Skeletal muscle satellite cell (primary cell): ENCODE measurements around the gene HSPE1.

Experiments
- H3K27me3 ChIP-seq: 2 replicates; pipeline ENCODE4 v1.7.0; 2013; ENCODE audit warnings: low read length; ENCODE audit not compliant: control insufficient read depth, insufficient read depth
- H3K36me3 ChIP-seq: 2 replicates; pipeline ENCODE4 v1.7.0; 2013; ENCODE audit warnings: mild to moderate bottlenecking, control low read depth, low read length; ENCODE audit not compliant: insufficient read depth
- H3K4me1 ChIP-seq: 2 replicates; pipeline ENCODE4 v1.7.0; 2013; ENCODE audit warnings: low read length; ENCODE audit not compliant: control insufficient read depth, insufficient read depth
- H3K4me2 ChIP-seq: 2 replicates; pipeline ENCODE4 v1.7.0; 2013; ENCODE audit warnings: mild to moderate bottlenecking, low read length
- H3K4me3 ChIP-seq: 2 replicates; pipeline ENCODE4 v1.7.0; 2013; ENCODE audit warnings: low read length
- H3K9ac ChIP-seq: 2 replicates; pipeline ENCODE4 v1.7.0; 2013; ENCODE audit warnings: mild to moderate bottlenecking, low read depth, low read length, moderate library complexity
- H3K9me3 ChIP-seq: replicated peaks from 2 replicates; pipeline ENCODE4 v1.7.0; 2013; ENCODE audit warnings: mild to moderate bottlenecking, control low read depth, low read length

Gene HSPE1

DNA sequence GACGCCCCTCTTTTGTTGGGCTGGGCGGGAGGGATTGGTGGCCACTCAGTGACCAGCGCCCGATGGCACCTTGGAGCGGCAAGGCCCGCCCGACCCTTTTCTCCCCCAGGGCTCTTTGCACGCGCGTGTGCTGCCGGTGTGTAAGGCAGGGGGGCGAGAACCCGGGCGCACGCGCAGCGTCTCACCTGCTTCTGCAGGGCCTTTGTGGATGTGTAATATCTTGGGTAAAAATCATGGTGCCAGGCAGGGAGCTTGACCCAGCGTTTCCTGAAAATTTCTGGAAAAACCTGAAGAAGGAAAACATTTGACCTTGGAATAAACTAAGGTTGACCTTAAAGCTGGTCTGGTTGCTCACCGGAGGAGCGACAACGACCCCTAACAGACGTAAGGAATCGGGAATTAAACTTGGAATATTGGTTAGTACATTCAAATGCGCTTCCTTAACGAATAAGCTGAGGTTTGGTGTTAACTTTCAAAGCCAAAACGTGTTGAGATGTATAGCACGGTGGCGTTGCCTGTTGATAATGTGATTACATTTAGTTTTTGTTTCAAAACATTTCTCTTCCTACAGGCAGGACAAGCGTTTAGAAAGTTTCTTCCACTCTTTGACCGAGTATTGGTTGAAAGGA lies 438 bp downstream of the HSPE1 start:
- Histone ChIP-seq H3K9ac (peak overlapping the region; percentile 91), H3K9me3 (no peaks in the 10 kb centered on the region), H3K4me3 (peak overlapping the region; percentile 82), H3K27me3 (no peaks in the 10 kb centered on the region), H3K4me1 (peaks cover 25% of the 10 kb centered on the region), H3K36me3 (peaks cover 56% of the 10 kb centered on the region), H3K4me2 (peak overlapping the region; percentile 84)

DNA sequence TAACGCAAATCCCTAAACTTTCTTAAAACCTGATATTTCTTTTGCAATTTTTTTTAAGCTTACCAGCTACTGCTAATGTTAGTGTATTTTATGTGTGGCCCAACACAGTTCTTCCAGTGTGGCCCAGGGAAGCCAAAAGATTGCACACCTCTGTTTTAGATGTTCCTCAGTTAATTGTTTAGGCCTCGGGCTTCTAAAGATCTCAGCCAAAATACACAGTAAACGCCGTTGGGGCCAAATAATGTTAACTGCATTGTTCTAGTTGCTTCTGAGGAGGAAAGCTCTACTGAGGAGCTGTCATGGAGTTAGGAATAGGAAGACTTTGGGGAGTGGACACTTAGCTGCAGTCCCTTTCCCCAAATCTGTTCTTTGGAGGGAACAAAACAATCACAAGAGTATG lies 2.0 kb downstream of the HSPE1 start:
- peak overlapping the region; percentile 82 for H3K4me3 ChIP-seq
- peaks cover 21% of the 10 kb centered on the region for H3K4me1 ChIP-seq
- H3K36me3 ChIP-seq: peaks cover 40% of the 10 kb centered on the region
- H3K9ac ChIP-seq: peak overlapping the region; percentile 91
- peak overlapping the region; percentile 84 for H3K4me2 ChIP-seq
- no peaks in the 10 kb centered on the region for H3K27me3 ChIP-seq
- H3K9me3 ChIP-seq: no peaks in the 10 kb centered on the region

DNA sequence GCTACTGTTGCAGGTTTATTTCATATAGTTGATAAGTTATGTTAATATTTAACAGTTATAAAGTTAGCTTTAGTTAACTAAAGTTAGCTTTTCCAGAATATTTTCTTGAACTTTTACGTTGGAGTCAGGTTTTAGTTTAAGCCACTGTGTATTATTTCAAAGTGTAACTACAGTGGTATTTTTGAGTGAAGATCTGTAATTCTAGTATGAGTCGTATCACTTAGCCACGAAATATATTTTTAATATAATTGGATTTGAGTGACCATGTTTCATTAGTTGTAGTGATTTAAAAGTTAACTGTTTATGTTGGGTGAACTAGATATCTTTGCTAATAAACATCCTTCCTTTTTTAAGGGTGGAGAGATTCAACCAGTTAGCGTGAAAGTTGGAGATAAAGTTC lies 2.5 kb downstream of the HSPE1 start:
- H3K36me3 ChIP-seq: peaks cover 35% of the 10 kb centered on the region
- H3K4me2 ChIP-seq: peak overlapping the region; percentile 84
- H3K9me3 ChIP-seq: no peaks in the 10 kb centered on the region
- no peaks in the 10 kb centered on the region for H3K27me3 ChIP-seq
- peak overlapping the region; percentile 91 for H3K9ac ChIP-seq
- H3K4me1 ChIP-seq: peaks cover 17% of the 10 kb centered on the region
- no peak overlapping the region for H3K4me3 ChIP-seq

DNA sequence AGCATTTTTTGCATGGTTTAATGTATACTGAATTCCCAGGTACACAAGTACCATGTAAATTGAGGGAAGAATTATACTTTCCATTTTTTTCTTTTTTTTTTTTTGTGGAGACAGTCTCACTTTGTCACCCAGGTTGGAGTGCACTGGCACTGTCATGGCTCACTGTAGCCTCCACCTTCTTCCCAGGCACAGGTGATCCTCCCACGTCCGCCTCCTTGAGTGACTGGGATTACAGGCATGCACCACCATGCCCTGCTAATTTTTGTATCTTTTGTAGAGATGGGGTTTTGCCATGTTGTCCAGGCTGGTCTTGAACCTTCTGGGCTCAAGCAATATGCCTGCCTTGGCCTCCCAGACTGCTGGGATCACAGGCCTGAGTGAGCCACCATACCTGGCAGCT lies 3.8 kb downstream of the HSPE1 start:
- Histone ChIP-seq H3K4me3 (no peak overlapping the region), H3K4me1 (peaks cover 9% of the 10 kb centered on the region)

DNA sequence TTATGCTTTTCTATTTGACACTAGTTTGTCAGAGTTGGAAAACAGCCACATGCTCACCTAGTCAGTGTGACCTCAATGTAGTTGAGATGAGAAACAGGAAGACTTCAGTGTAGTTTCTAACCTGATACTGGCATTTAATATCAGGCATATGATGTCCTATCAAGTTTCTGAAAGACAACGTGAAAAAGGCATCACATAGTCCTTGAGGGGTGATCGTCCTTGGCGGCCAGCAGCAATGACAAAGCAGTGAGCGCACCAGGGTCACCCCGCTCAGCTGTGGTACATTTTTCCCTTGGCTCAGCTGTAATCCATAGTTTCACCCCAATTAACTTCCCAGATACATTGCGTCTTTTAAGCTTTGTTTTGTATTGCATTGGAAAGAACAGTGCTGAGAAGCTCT lies 4.3 kb downstream of the HSPE1 start:
- Histone ChIP-seq H3K4me2 (no peak overlapping the region), H3K9ac (no peak overlapping the region), H3K4me3 (no peak overlapping the region), H3K4me1 (peaks cover 9% of the 10 kb centered on the region), H3K36me3 (peaks cover 32% of the 10 kb centered on the region), H3K9me3 (no peaks in the 10 kb centered on the region), H3K27me3 (no peaks in the 10 kb centered on the region)

More for the DNA sequence above, 3.8 kb downstream of the HSPE1 start:
- Histone ChIP-seq H3K36me3 (peaks cover 32% of the 10 kb centered on the region), H3K9ac (no peak overlapping the region), H3K9me3 (no peaks in the 10 kb centered on the region), H3K27me3 (no peaks in the 10 kb centered on the region), H3K4me2 (no peak overlapping the region)

DNA sequence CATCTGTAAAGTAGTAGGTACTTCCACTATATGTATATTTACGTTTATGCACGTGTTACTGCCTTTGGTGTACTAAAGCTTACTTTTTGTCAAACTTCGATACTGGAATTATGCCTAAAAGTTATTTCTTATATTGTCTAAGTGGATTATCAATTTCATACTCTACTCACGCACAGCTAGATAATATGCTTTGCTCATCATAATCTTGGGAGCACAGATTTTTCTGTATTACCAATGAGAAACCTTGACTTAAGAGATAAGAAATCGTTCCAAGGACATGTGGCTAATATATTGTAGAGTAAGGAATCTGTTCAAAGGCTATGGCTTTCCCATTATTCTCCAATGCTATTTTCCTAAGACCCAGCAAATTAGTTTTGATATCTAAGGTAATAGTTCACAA lies 6.5 kb downstream of the HSPE1 start:
- no peak overlapping the region for H3K9ac ChIP-seq
- peaks cover 8% of the 10 kb centered on the region for H3K4me1 ChIP-seq
- peaks cover 31% of the 10 kb centered on the region for H3K36me3 ChIP-seq
- no peak overlapping the region for H3K4me3 ChIP-seq
- H3K27me3 ChIP-seq: no peaks in the 10 kb centered on the region
- H3K4me2 ChIP-seq: no peak overlapping the region
- no peaks in the 10 kb centered on the region for H3K9me3 ChIP-seq

DNA sequence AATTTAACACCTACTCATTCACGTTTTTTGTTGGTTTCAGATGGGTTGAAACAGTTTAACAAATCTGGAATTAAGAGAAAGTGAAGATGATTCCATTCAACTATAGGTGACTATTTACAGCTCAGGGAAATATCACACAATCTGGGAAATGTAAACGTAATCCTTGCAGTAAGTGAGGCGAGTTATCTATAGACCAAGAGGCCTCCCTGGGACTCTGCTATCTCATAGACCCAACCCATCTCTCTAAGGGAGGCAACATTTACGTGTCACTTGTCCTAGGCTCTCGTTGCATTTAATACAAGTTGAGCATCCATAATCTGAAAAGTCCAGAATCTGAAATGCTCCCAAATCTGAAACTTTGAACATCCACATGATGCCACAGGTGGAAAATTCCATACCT lies 13.7 kb downstream of the HSPE1 start:
- H3K9me3 ChIP-seq: no peaks in the 10 kb centered on the region
- no peaks in the 10 kb centered on the region for H3K36me3 ChIP-seq
- H3K9ac ChIP-seq: no peak overlapping the region
- no peaks in the 10 kb centered on the region for H3K27me3 ChIP-seq
- peaks cover 14% of the 10 kb centered on the region for H3K4me1 ChIP-seq
- no peak overlapping the region for H3K4me2 ChIP-seq
- H3K4me3 ChIP-seq: no peak overlapping the region

DNA sequence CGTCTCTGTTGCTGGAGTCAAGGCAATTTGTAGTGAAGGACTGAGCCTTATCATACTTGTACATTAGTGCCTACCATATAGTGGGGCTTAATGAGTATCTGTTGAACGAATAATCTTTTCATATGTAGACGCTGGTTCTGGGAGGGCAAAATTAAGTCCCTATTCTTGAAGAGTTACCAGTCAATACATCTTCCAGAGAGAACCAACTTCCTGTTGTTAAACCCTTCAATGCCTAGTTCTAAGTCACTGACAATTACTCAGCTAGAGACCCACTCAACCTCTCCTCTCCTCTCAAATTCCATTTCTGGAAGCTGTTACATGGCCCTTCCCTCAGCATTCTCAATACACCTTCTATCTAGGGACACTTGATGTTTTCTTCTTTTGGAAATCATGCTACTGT lies 14.6 kb downstream of the HSPE1 start:
- H3K27me3 ChIP-seq: no peaks in the 10 kb centered on the region
- no peaks in the 10 kb centered on the region for H3K36me3 ChIP-seq
- peaks cover 14% of the 10 kb centered on the region for H3K4me1 ChIP-seq
- H3K4me2 ChIP-seq: peak overlapping the region; percentile 85
- no peaks in the 10 kb centered on the region for H3K9me3 ChIP-seq
- H3K4me3 ChIP-seq: peak overlapping the region; percentile 89
- H3K9ac ChIP-seq: peak overlapping the region; percentile 97

DNA sequence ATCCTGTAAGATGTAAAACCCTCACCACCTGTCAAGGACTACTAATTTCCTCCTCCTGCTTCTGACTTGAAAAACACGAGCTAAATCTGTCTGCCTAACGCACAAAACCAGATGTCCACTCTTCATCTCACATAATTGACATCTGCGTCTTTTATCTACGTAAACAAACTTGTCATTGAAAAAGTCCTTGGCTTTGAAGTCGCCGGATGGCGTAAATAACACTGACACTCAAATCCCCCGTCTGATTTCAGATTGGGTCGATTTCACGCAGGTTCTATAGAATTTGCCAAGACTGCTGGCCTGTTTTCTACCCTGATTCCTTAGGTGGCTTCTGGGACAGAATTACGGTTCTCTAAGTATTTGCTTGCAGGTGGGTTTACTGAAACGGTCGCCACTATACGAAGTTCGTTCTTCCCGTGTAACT lies 15.1 kb downstream of the HSPE1 start:
- peak overlapping the region; percentile 85 for H3K4me2 ChIP-seq
- no peaks in the 10 kb centered on the region for H3K36me3 ChIP-seq
- H3K9me3 ChIP-seq: no peaks in the 10 kb centered on the region
- peaks cover 14% of the 10 kb centered on the region for H3K4me1 ChIP-seq
- no peaks in the 10 kb centered on the region for H3K27me3 ChIP-seq
- H3K4me3 ChIP-seq: peak overlapping the region; percentile 89
- H3K9ac ChIP-seq: peak overlapping the region; percentile 97

DNA sequence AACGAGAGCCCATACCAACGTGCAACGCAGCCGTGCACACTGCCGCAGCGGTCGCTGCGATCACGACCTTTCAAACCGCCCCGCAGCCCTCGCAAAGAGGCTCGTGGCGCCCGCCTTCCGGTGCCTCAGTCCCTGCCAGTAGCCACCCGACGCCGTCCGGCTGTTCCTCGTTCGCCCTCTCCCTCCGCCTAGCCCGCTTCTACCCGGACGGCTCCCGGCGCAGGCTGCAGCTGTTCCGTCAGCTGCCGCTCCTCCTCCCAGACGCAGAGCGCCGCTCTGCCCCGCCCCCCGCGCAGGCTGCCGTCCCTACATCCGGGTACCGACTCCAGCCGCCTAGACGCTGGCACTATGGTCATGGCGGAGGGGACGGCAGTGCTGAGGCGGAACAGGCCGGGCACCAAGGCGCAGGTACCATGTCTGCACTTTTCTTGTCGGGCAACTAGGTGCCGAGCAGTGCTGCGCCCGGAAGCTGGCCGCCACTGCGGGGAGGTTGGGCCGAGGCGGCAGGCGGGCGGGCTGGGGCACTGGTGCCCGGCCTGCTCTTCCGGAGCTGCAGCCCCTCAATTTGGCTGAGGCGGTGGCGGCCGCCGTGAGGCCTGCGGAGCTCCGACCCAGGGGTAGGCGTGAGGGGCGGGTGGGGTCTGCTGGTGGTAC lies 15.7 kb downstream of the HSPE1 start, which contains the start of gene MOB4:
TSS of gene MOB4 (plus strand) at position 328 of the 654 bp plus-strand sequence. CDS start at position 349, 21 bp downstream.
- Histone ChIP-seq H3K9me3 (no peaks in the 10 kb centered on the region), H3K4me1 (peaks cover 14% of the 10 kb centered on the region), H3K4me2 (peak within 1 kb of the TSS; percentile 85), H3K36me3 (no peaks in the 10 kb centered on the region), H3K27me3 (no peaks in the 10 kb centered on the region), H3K9ac (peak within 1 kb of the TSS; percentile 97), H3K4me3 (peak within 1 kb of the TSS; percentile 89)

DNA sequence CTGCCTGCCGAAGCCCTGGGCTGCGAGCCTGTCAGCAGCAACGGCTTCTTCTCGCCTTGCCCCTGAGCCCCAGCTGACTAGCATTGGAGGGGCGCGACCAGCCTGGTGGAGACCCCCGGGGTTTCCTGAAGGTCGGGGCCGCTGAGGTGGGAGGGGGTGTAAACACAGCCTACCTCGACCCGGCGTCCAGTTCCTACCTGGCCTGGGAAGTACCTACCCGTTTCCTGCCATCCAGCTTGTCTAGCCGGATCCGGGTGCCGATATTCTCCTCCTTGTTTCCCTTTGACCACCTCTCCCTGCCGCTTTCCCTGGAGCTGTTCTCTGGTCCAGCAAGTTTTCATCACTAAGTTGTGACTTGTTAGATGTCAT lies 16.2 kb downstream of the HSPE1 start:
- Histone ChIP-seq H3K36me3 (no peaks in the 10 kb centered on the region), H3K27me3 (no peaks in the 10 kb centered on the region), H3K4me2 (peak overlapping the region; percentile 85), H3K9ac (peak overlapping the region; percentile 97), H3K4me1 (peaks cover 14% of the 10 kb centered on the region), H3K4me3 (peak overlapping the region; percentile 89), H3K9me3 (no peaks in the 10 kb centered on the region)

DNA sequence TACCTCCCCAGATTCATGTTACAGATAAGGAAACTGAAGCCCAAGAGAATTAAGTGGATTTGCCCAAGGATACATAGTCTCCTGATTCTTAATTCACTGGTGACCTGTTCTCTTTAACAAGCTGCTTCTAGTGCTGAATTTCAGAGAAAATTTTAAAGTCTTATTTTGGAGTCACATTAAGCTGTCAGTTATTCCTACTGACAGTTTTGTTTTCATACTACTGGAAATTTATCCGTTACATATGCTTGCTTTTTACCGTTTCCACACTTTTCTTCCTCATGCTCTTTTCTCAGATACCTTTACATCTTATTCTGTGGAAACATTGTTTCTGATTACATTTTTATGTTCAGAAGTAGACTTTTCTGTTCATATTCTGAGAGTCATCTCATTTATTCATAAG lies 17.0 kb downstream of the HSPE1 start:
- Histone ChIP-seq H3K4me2 (peak overlapping the region; percentile 85), H3K27me3 (no peaks in the 10 kb centered on the region), H3K4me3 (peak overlapping the region; percentile 89), H3K4me1 (peaks cover 14% of the 10 kb centered on the region), H3K36me3 (no peaks in the 10 kb centered on the region), H3K9me3 (no peaks in the 10 kb centered on the region), H3K9ac (peak overlapping the region; percentile 97)
